PFSK-1 (cell line): Measurements from ENCODE around the gene RAX.

Experiments used
- FOXP2 ChIP-seq: optimal IDR thresholded peaks from 2 replicates; pipeline ENCODE3; 2011; ENCODE audit warnings: borderline replicate concordance, control low read depth, inconsistent platforms; ENCODE audit not compliant: insufficient read depth; ENCODE audit errors: extremely low read length, extremely low read depth
- POLR2AphosphoS5 ChIP-seq: IDR thresholded peaks from 2 replicates; pipeline ENCODE4 v1.6.1; 2012; ENCODE audit warnings: low read depth, mild to moderate bottlenecking, control low read depth, low read length, moderate library complexity
- REST ChIP-seq, 2 experiments: IDR thresholded peaks; 2 replicates each; pipeline versions ENCODE4 v1.6.1 to v1.8.0; 2011 to 2012; ENCODE audit warnings: low read depth in 2 of 2, low read length in 2 of 2, control low read depth in 1 of 2, inconsistent platforms in 1 of 2, mild to moderate bottlenecking in 1 of 2, moderate library complexity in 1 of 2; ENCODE audit not compliant: insufficient read depth in 1 of 2
- SIN3A ChIP-seq: IDR thresholded peaks from 2 replicates; pipeline ENCODE4 v1.6.1; 2012; ENCODE audit warnings: mild to moderate bottlenecking, low read length, moderate library complexity, borderline replicate concordance; ENCODE audit not compliant: insufficient read depth
- TAF1 ChIP-seq: IDR thresholded peaks from 2 replicates; pipeline ENCODE4 v1.6.1; 2012; ENCODE audit warnings: low read length, control low read depth, borderline replicate concordance; ENCODE audit not compliant: insufficient read depth

Gene RAX

GRCh38 chr18:59308248-59308937 is 35.1 kb upstream of the RAX start:
- TF ChIP-seq REST (IDR thresholded peaks at IDR 0.05; ENCODE audit: insufficient read depth in 1 of 2, low read depth in 2 of 2, low read length in 2 of 2) (no peak), SIN3A (no peak), FOXP2 (no peak), POLR2AphosphoS5 (no peak), TAF1 (no peak)

GRCh38 chr18:59306640-59307039 is 33.4 kb upstream of the RAX start:
- no peak for TF ChIP-seq SIN3A
- no peak for TF ChIP-seq FOXP2
- TF ChIP-seq POLR2AphosphoS5, result no peak
- TF ChIP-seq REST (IDR thresholded peaks at IDR 0.05; ENCODE audit: insufficient read depth in 1 of 2, low read depth in 2 of 2, low read length in 2 of 2), result no peak
- TF ChIP-seq TAF1, result no peak

GRCh38 chr18:59305295-59305694 is 32.0 kb upstream of the RAX start:
- TF ChIP-seq FOXP2 (no peak), POLR2AphosphoS5 (no peak), SIN3A (no peak), REST (IDR thresholded peaks at IDR 0.05; ENCODE audit: insufficient read depth in 1 of 2, low read depth in 2 of 2, low read length in 2 of 2) (no peak), TAF1 (no peak)

- TF ChIP-seq SIN3A (no peak), REST (IDR thresholded peaks at IDR 0.05; ENCODE audit: insufficient read depth in 1 of 2, low read depth in 2 of 2, low read length in 2 of 2) (no peak), TAF1 (no peak), POLR2AphosphoS5 (no peak), FOXP2 (no peak)
These were observed 30.5 kb upstream of the RAX start for GRCh38 chr18:59303656-59304195.
